ENCODE results near the gene BPIFB6.

Gene BPIFB6

GRCh38 chr20:33027769-33028751 lies 3.4 kb upstream of the BPIFB6 start:
- no peak for TF ChIP-seq CTCF (IDR thresholded peaks at IDR 0.05)
- no peak for DNase-seq (ENCODE audit: low spot score)
- H3K27ac ChIP-seq: no peak overlapping the region
- no peak overlapping the region for H3K4me3 ChIP-seq

GRCh38 chr20:33028875-33029274 lies 2.6 kb upstream of the BPIFB6 start:
- H3K27ac ChIP-seq: no peak overlapping the region
- no peak overlapping the region for H3K4me3 ChIP-seq
- DNase-seq (ENCODE audit: low spot score): no peak
- no peak for TF ChIP-seq CTCF (IDR thresholded peaks at IDR 0.05)

GRCh38 chr20:33030076-33030475 lies 1.4 kb upstream of the BPIFB6 start:
- no peak overlapping the region for H3K4me3 ChIP-seq
- no peak for TF ChIP-seq CTCF (IDR thresholded peaks at IDR 0.05)
- no peak for DNase-seq (ENCODE audit: low spot score)
- no peak overlapping the region for H3K27ac ChIP-seq

GRCh38 chr20:33030569-33030968 lies 879 bp upstream of the BPIFB6 start:
- no peak overlapping the region for H3K4me3 ChIP-seq
- no peak for TF ChIP-seq CTCF (IDR thresholded peaks at IDR 0.05)
- H3K27ac ChIP-seq: no peak overlapping the region
- no peak for DNase-seq (ENCODE audit: low spot score)

- no peak for TF ChIP-seq CTCF (IDR thresholded peaks at IDR 0.05)
- no peak overlapping the region for H3K4me3 ChIP-seq
- no peak overlapping the region for H3K27ac ChIP-seq
- no peak for DNase-seq (ENCODE audit: low spot score)
Observed at GRCh38 chr20:33032555-33032954, 1.1 kb downstream of the BPIFB6 start.

- no peak overlapping the region for H3K27ac ChIP-seq
- no peak for TF ChIP-seq CTCF (IDR thresholded peaks at IDR 0.05)
- H3K4me3 ChIP-seq: no peak overlapping the region
- DNase-seq (ENCODE audit: low spot score): no peak
Observed at GRCh38 chr20:33033381-33033780, 1.9 kb downstream of the BPIFB6 start.

- H3K4me3 ChIP-seq: no peak overlapping the region
- TF ChIP-seq CTCF (IDR thresholded peaks at IDR 0.05): no peak
- no peak overlapping the region for H3K27ac ChIP-seq
- no peak for DNase-seq (ENCODE audit: low spot score)
Observed at GRCh38 chr20:33034115-33034514, 2.7 kb downstream of the BPIFB6 start.

Measured in coronary artery (tissue), 2 donors.